Activated CD8-positive, alpha-beta memory T cell treated with anti-CD3 and anti-CD28 coated beads for 36 hours (primary cell): ENCODE results near the gene MSANTD1. TPM values are rescaled to one million over a fixed set of nuclear protein-coding genes. Genes with fewer than 3 reads are reported as not detected.

Experiments used
- CTCF ChIA-PET: fragments of 350-600 bp; sonication (Branson Sonifier 250); formaldehyde crosslinking; loops from one replicate; lab custom pipeline; 2021; ENCODE audit warnings: antibody characterized with exemption; lab: Charles Lee
- POLR2A ChIA-PET: fragments of 350-600 bp; sonication (Branson Sonifier 250); formaldehyde crosslinking; loops from one replicate; lab custom pipeline; 2021; ENCODE audit warnings: antibody characterized with exemption; lab: Charles Lee
- total RNA-seq, 2 experiments: library from RNA; stranded (reverse); gene quantifications; one replicate each; pipeline ENCODE4 v1.2.3, GENCODE V29; 2021

MSANTD1 gene
- total RNA-seq, 2 experiments from 2014 or later: 0.21 to 0.44 TPM

DNA sequence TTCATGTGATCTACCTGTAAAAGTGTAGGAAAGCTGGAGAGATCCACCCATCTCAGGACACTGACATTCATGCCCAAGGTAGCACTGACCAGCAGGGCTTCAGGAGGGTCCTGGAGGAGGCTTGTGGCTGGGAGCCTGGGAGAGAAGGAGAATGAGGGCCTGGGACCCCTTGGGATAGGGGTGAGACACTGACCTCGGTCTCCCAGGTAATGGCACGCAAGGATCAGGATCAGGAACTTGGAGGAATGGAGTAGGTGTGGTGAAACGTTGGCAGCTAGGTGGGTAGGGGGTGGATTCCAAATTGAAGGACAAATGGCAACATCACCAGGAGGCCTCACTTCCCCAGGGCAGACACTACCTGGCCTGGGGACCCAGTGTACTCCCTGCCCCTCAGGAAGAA lies 31.5 kb downstream of the MSANTD1 start:
- CTCF ChIA-PET: no interaction called here
- POLR2A ChIA-PET: no interaction called here

DNA sequence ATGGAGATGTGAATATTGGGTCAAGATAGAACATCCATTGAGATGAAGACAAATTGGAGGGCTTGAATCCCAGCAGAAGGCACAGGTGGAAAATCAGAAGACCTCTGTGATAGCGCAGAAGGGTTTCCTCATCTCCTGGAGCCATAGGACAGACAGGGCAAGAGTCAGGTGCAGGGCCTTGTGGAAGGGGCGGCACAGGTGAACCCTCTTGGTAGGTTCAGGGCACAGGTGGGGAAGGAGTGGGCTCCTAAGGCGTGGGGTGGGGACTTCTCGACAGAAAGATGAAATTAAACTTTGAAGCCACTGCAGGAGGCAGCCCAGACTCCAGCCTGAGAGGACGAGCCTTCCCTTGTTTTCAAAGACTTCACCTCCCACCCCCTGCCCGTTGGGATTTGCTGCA lies 34.5 kb downstream of the MSANTD1 start:
- CTCF ChIA-PET: no interaction called here
- POLR2A ChIA-PET: no interaction called here

DNA sequence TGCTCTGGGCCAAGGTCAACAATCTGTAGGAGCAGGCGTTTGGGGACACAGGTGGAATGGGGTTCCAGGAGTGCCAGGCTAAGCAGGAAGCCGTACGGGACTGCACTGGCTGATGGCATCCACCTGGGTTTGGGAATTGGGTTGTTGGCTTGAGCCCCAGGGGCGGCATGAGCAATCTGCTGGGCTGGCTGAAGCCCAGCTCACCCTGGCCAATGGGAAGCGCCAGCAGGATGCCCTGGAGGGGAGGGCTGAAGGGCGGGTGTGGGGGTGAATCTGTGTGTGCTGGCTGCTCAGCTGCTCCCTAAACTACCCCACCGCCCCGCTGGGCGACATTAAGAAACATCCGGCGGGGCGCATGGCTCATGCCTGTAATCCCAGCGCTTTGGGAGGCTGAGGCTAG lies 35.0 kb downstream of the MSANTD1 start:
- CTCF ChIA-PET: no interaction called here
- POLR2A ChIA-PET: no interaction called here

DNA sequence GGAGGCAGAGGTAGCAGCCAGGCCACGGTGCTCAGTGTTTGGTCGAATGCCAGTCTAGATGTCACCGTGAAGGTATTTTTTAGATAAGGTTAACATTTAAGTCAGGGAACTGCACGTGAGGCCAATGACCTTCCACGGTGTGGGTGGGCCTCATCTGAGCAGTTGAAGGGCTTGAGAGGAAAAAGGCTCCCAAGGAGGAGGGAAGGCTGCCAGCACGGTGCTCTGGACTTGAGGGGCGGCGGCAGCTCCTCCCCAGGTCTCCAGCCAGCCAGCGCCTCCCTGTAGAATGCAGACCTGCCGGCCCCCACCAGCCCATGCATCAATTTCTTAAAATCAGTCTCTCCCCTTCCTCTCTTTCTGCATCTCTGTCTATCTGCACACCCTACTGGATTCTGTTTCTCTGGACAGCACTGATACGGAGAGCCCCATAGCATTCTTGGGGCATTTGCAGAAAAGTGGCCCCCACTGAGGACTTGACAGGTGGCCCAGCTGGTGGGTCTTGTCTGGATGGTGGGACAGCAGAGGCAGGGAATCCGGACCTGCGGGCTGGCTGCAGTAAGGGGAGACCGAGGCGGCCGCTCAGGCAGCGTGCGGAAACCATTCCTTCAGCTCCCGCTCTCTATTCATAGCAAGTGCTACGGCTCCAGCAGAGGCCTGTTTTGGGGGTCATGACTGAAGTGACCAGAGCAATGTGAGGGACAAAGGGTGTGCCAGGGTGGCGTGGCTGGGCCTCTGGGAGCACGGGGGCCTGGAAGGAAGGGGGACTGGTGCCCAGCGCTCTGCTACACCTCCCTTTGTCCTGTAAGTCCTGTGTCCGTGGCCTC lies 36.0 kb downstream of the MSANTD1 start:
- CTCF ChIA-PET: no interaction called here
- POLR2A ChIA-PET: no interaction called here

DNA sequence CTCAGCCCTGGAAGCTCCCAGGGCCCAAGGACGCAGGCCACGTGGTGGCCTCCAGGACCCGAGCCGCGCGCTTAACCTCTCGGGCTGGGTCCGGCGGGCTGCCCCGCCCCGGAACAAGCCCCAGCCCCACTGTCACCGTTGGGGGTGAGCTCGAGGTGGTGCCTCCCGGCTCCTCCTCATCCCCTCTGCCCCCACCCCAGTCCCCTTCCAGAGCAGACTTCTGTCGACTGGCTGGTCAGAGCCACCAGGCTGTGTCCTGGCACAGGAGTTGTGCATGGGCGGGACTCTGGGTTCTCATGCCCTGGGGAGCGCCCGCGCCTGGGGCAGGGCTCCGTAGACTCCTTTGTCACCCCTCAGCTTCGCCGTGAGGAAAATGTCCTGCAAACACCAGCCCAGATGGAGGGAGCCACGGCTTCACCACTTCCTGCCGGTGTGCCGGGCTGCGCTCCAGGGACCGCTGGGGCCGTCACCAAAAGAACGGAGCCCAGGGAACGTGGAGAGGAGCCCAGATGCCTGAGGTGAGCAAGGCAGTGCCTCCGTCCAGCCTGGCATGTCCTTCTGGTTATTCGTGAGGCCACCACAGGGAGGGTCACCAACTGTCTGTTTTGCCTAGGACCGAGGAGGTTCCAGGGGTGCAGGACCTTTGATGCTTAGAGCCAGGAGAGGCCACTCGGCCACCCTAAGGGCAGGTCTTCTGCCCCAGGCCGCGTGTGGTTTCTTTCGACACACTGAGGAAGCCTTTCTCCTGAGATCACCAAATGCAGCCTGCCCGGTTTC lies 36.8 kb downstream of the MSANTD1 start:
- ChIA-PET POLR2A (no interaction called here), CTCF (no interaction called here)

DNA sequence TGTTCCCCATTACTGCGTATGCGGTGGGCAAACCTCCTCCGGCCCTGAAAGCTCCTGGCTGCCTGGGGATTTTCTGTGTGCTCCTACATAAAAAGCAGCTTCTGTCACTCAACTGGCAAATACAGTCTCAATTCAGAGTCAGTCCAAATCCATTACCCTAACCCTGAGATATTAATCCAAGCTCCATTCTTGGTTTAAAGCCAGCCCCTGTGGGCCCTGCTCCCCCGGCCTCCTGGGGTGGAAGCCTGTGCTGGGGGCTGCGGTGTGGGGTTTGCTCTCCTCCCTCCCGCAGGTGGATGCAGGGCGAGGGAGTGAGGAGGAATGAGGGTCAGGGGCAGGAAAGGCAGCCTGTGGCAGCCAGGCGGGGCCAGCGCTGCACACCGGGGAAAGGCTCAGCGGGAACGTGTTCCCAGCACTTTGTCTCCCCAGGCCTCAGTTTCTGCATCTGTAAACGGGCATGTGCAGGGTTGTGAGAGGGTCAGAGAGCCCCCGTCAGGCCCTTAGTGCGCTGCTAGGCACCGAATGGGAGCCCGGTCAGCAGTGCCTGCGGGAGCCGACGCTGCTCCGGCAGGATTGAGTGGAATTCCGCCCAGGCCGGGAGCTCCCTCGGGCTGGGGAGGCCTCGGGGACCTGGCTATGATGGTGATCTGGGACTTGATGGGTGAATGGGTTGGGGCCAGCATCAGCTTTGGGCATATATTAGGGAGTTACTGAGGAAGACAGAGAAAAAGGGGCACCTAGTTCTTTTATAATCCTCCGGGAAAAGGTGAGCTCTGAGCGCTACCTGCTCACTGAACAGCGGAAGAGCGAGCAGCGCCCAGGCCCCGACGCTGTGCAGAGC lies 37.6 kb downstream of the MSANTD1 start:
- ChIA-PET CTCF (no interaction called here), POLR2A (no interaction called here)

DNA sequence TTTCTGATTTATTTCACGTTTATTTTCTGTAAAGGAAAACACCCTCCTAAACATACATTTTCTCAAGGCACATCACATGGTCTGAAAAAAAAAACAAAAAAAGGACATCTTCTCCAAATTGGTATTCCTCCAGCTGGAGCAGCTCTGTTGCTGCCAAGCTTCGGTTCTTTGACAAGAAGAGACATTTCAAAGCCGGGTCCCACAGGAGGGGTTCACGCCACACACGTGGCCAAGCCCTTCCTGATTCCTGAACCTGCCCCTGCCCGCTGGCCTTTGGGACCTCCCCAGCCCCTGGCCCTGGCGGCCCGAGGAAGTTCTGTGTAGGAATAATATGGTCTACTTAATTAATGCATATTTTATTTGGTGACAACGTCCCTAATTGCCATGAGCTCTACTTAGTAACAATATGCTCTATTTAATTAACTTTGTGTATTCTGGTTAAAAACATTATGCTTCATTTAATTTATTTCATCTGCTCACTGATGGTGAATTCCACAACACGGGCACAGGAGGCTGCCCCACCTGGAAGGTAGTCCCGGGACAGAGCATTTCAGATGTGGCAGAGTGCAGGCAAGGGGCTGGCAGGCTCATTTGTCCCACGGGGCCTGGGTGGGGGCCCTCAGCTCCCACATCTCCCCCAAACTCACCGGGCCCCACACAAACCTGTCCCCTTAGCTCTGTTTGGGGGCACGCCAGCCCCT lies 38.5 kb downstream of the MSANTD1 start:
- ChIA-PET POLR2A (no interaction called here), CTCF (no interaction called here)

DNA sequence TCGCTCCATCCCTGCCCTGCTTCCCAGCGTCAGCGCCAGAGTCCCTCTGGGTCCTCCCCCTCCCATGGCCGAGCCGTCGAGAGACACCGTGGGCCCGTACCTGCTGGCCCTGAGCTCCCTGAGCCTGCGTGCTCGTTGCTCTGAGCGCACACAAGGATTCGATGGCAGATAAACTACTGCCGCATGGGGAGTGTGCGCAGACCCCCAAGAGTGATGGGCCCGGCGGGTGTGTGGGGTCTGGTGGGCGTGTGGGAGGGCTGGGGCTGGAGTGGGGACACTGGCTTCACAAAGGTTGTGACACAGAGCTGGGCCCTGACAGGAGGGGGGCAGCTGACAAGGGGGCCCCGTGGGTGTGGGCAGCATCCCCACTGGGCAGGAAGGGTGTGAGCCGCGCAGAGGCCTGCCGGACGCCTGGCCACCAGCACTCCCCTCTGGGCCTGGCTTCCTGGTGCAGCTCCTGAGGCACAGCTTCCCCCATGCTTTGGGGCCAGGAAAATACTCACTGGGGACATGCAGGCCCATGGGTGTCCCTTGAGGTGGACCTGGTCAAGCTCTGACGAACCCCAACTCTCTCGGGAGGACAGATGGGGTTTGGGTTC lies 39.1 kb downstream of the MSANTD1 start:
- ChIA-PET CTCF (no interaction called here), POLR2A (no interaction called here)

DNA sequence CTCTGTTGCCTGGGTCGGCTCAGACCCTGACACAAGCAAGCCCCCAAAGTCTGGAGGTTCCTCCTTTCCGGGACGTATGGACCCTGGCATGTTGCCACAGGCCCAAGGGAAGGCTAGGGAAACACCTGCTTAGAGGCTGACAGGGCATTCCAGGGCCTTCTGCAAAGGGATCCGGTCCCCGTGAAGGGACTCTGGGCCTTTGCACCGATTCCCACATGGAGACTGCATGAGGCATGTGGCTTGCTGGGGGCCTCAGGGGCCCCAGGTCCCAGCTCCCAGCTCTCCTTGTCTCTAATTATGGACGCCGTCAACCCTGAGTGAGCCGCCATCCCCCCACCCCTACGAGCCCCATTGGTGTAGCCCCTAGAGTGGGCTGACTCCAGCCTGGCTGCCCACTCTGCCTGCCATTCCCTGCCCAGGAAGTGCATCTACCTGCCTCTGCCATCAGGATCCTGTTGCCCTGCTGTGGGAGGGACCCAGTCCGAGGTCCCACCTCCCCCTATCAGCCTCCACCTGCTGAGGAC lies 39.7 kb downstream of the MSANTD1 start:
- ChIA-PET CTCF (no interaction called here), POLR2A (no interaction called here)

DNA sequence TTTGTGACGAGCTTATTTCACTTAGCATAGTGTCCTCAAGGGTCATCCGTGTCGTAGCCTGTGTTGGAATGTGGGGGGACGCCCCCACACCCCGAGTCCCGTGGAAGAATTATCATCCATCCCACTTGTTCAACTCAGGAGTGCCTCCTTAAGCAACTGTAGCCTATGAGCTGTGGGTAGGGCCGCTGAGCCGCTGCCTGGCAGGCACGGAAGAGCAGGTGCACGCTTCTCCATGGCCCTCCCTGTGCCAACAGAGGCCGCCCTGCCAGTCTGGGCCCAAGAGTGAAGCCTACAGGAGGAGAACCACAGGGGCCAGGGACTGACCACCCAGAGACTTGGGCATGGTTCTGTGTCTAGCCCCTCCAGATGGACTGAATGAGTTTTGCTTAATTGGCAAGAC lies 41.5 kb downstream of the MSANTD1 start:
- CTCF ChIA-PET: interaction anchor here (0.7 kb wide), 1 partner anchor 590 kb away, joined by 3 read pairs; no protein-coding TSS in a partner anchor

DNA sequence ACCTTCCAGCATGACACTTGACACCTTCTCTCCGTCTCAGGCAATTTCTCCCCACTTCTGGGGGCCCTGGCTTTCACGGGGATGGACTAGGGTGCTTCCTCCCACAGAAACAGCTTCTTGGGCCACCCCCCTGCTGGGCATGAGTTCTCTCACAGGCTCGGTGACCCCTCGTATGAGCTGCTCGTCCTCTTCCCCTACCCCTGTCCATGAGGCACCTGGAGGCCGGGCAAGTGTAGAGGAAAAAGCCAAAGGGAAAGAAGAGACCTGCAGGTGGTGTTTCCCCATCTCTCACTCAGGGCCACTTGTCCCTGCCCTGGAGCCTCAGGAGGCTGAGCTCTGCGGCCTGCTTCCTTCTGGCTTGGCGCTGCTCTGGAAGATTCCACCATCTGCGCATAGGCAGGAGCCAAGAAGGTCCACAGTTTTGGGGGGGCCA lies 41.9 kb downstream of the MSANTD1 start:
- CTCF ChIA-PET: interaction anchor here (0.7 kb wide), 1 partner anchor 590 kb away, joined by 3 read pairs; no protein-coding TSS in a partner anchor
- POLR2A ChIA-PET: no interaction called here

More for the DNA sequence above, 41.5 kb downstream of the MSANTD1 start:
- POLR2A ChIA-PET: no interaction called here

DNA sequence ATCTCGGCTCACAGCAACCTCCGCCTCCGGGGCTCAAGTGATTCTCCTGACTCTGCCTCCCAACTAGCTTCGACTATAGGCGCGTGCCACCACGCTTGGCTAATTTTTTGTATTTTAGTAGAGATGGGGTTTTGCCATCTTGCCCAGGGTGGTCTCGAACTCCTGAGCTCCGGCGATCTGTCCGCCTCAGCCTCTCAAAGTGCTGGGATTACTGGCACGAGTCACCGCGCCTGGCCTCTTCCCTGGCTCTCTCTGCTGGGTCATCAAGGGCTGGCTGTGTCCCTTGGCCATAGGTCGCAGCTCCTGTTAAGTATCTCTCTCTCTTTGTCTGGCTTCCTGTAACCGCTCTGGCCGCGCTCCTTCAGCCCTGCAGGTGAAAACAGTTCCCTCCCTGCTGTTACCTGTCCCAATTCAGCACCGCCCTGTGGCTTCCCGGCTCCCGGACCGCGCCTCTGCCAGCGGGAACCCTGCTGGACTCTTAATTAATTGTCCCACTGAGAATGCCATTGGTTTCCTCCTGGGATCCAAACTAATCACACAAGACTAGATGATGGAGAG lies 42.5 kb downstream of the MSANTD1 start:
- ChIA-PET CTCF (no interaction called here), POLR2A (no interaction called here)

DNA sequence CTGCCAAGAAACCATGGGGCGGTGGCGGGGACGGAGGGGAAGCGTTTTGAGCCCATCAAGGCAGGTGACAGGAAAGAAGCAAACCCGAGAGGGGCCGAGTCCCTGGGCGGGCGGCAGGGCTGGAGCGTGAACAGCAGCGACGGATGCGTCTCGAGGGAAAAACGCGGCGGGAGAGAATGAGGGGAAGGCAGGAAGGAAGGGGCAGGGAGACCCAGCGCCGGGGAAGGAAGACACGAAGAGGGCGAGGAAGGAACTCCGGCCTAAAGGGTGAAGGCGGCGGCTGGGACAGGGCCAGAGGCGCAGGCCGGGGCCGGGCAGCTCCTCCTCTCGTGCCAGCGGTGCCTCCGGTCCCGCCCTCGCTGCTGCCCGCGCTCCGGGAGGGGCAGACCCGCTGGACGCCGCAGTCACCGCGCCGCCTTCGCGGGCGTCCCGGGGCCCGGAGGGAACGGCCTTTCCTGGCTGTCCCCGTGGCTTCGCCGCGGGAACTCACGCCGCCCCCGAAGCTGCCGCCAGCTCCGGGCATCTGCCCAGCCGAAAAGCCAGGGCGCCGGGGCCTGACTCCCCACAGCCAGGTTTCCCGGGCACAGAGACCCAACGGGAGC lies 43.1 kb downstream of the MSANTD1 start:
- ChIA-PET POLR2A (no interaction called here), CTCF (no interaction called here)

DNA sequence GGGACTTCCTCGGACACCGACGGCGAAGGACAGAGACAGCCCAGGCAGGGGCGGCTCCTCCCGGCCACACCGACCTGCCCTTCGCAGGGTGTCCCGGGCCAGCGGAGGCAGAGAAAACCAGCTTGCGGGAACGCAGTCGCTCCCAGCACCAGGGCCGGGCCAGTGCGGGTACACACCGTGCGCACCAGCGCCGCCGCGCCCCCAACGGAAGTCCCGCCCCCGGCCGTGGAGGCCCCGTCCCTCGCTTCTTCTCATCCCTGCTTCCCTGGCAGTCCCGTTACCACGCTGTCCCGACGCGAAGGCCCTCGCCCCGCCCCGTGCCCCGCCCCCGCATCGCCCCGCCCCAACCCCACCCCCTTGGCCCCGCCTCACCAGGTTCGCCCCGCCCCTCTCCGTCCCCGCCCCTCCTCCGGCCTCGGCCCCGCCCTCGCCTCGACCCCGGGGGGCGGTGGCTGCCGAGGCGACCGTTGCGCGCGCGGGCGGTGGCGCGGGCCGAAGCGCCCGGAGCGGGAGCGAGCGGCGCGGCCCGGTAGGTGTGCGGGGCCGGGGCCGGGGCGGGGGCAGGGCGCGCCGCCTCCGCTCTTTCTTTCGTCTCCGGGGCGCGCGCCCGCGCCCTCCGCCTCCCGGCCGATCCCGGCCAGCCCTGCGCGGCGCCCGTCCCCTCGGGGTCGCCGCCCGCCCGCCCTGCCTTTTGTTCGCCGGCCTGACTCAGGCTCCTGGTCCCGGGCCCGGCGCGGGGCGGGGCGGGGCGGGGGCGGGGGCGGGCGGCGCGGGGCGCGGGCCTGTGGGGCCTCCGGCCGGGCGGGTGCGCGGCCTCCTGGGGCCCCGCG lies 43.8 kb downstream of the MSANTD1 start, which contains the start of gene RGS12:
Gene RGS12 (plus strand): TSS at position 451 of the 830 bp plus-strand sequence. CDS start 23,150 bp downstream, outside the sequence.
- ChIA-PET CTCF (interaction anchor here (0.6 kb wide), 1 partner anchor 53 kb away, joined by 3 read pairs; no protein-coding TSS in a partner anchor), POLR2A (no interaction called here)

DNA sequence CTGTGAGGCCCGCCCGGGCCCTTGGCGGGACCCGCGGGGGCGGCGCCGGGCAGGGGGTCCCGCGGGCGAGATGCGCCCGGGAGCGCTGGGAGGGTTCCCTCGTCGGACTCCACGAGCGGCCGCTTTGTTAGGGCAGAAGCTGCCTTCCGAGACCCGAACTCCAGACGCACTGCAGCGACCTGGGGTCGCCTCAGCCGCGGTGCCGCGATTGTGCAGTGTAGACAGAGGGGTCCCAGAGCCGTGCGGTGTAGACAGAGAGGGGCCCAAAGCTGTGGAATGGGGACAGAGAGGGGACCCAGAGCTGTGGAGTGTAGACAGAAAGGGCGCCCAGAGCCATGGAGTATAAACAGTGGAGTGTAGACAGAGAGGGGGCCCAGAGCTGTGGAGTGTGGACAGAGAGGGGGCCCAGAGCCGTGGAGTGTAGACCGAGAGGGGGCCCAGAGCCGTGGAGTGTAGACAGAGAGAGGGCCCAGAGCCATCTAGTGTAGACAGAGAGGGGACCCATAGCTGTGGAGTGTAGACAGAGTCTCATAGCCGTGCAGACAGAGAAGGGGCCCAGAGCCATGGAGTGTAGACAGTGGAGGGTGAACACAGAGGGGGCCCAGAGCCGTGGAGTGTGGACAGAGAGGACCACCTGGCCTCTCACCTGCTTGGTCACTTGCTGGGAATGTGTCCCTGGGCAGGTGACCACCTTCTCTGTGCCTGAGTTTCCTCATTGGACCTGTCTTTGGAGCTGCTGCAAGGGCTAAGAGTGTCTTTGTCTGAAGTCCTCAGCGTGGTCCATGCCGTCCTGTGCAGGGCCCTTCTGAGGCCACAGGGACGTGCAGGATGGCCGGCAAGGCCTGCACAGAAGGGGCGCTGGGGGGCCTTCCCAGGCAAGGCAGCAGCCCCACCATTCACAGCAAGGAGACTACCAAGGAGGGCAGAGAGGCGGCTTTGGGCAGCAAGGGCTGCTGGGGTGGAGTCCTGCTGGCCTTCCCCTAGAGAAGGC lies 44.7 kb downstream of the MSANTD1 start:
- ChIA-PET CTCF (interaction anchor here (0.6 kb wide), 1 partner anchor 52 kb away, joined by 3 read pairs; no protein-coding TSS in a partner anchor), POLR2A (no interaction called here)
